ENCODE data around the gene YY1. TPM values are rescaled to one million over a fixed set of nuclear protein-coding genes. Genes with fewer than 3 reads are reported as not detected.
"Not testable (repeated sequence)": the region's sequence is repeated elsewhere in the genome, so short reads cannot be mapped to it uniquely, and the experiment has no call there.

The YY1 gene
- total and polyA plus RNA-seq, 2 experiments from 2014 or later = 88.2 to 128 TPM

- Mint-ChIP-seq H3K27me3 (ENCODE audit: insufficient read depth, low read depth, poor library complexity) (peaks cover 18% of the 10 kb centered on the region), H3K4me1 (peaks cover 46% of the 10 kb centered on the region), H3K36me3 (ENCODE audit: low read depth) (peaks cover 23% of the 10 kb centered on the region; the same call in 2 of the 3 replicates)
- not testable (repeated sequence) for H3K9me2 ChIP-seq (ENCODE audit: insufficient read depth); H2AFZ ChIP-seq; H3K4me3 Mint-ChIP-seq; H3K36me3 ChIP-seq (ENCODE audit: insufficient read depth); H3K79me2 ChIP-seq (replicated peaks; ENCODE audit: insufficient read depth); H3K9me3 Mint-ChIP-seq; H3K27ac Mint-ChIP-seq; H3K4me3 ChIP-seq; H3K4me2 ChIP-seq; DNase-seq (ENCODE audit: low spot score); H3K27me3 ChIP-seq (ENCODE audit: insufficient read depth); ATAC-seq; H3K27ac ChIP-seq (ENCODE audit: low read depth)
- Histone ChIP-seq H3K4me1 (ENCODE audit: insufficient read depth) (peaks cover 13% of the 10 kb centered on the region), H3F3A (replicated peaks; ENCODE audit: low read depth) (peaks cover 22% of the 10 kb centered on the region; the same call in 1 of the 2 replicates), H4K20me1 (replicated peaks; ENCODE audit: insufficient read depth) (peaks cover 16% of the 10 kb centered on the region)
Observed at GRCh38 chr14:100287998-100288295, 49.0 kb downstream of the YY1 start.

DNA sequence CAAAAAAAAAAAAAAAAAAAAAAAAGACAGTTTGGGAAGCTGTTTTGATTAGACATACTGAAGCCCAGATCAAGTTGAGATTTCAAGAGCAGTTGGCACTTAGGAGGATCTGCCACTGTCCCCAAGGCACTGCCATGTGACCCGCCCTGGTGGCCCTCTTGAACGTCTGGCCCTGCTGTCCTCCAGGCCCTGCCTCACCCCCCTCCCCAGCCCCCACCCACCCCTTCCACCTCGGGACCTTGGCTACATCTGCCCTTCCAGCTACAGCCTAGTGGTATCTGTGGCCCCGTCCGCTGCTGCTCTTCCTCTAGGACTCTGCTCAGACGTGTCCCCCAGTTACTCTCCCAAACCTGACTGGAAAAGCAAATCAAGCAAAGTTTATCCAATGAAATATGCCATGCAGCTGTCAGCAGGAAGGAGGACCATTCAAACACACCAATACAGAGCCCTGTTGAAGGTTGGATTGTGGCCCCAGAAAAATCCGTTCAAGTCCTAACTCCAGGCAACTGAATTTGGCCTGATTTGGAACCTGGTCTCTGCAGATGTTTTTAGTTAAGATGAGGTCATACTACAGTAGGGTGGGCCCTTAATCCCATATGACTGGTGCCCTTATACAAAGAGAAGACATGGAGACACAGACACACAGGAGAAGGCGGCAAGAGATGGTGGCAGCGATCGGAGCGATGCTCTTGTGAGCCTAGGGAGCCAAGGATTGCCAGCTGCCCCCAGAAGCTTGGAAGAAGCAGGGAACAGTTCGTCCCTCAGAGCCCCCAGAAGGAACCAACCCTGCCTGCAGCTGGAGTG is 49.6 kb downstream of the YY1 start:
- peak overlapping the region; percentile 66; the same call in 1 of the 2 replicates for H3K27ac Mint-ChIP-seq

More for the DNA sequence above, 49.6 kb downstream of the YY1 start:
- peaks cover 46% of the 10 kb centered on the region for H3K4me1 Mint-ChIP-seq
- H3K4me3 ChIP-seq = no peak overlapping the region
- H3K36me3 ChIP-seq (ENCODE audit: insufficient read depth) = no peaks in the 10 kb centered on the region; the same call in 1 of the 2 replicates
- H3K4me3 Mint-ChIP-seq = no peak overlapping the region
- H3K27me3 ChIP-seq (ENCODE audit: insufficient read depth) = no peaks in the 10 kb centered on the region
- H3K79me2 ChIP-seq (replicated peaks; ENCODE audit: insufficient read depth) = no peaks in the 10 kb centered on the region
- TF ChIP-seq STAT1 (IDR thresholded peaks at IDR 0.05; ENCODE audit: unreplicated experiment) (no peak), ZNF331 (CRISPR knock-in tag; IDR thresholded peaks at IDR 0.05; ENCODE audit: low read depth) (no peak), EZH2phosphoT487 (IDR thresholded peaks at IDR 0.05; ENCODE audit: unreplicated experiment) (no peak), EZH2 (IDR thresholded peaks at IDR 0.05; ENCODE audit: low read depth, unreplicated experiment) (no peak), ZNF462 (CRISPR knock-in tag; IDR thresholded peaks at IDR 0.05) (no peak), JUNB (IDR thresholded peaks at IDR 0.05; ENCODE audit: unreplicated experiment) (no peak), REST (IDR thresholded peaks at IDR 0.05; ENCODE audit: unreplicated experiment) (no peak), ZNF114 (CRISPR knock-in tag; IDR thresholded peaks at IDR 0.05) (no peak), POLR2AphosphoS5 (IDR thresholded peaks at IDR 0.05; ENCODE audit: low read depth) (no peak)
- peaks cover 18% of the 10 kb centered on the region for H3K27me3 Mint-ChIP-seq (ENCODE audit: insufficient read depth, low read depth, poor library complexity)
- peaks cover 20% of the 10 kb centered on the region; the same call in 1 of the 2 replicates for H3F3A ChIP-seq (replicated peaks; ENCODE audit: low read depth)
- no peak overlapping the region for H2AFZ ChIP-seq
- H3K27ac ChIP-seq (ENCODE audit: low read depth) = peak overlapping the region; percentile 45; the same call in 1 of the 2 replicates
- ATAC-seq (no peak), DNase-seq (ENCODE audit: low spot score) (no peak)
- peaks cover 13% of the 10 kb centered on the region for H4K20me1 ChIP-seq (replicated peaks; ENCODE audit: insufficient read depth)
- peaks cover 25% of the 10 kb centered on the region; the same call in 2 of the 3 replicates for H3K36me3 Mint-ChIP-seq (ENCODE audit: low read depth)
- no peak overlapping the region for H3K4me2 ChIP-seq
- H3K9me2 ChIP-seq (ENCODE audit: insufficient read depth) = no peaks in the 10 kb centered on the region
- H3K4me1 ChIP-seq (ENCODE audit: insufficient read depth) = peaks cover 13% of the 10 kb centered on the region
- H3K9me3 Mint-ChIP-seq = no peaks in the 10 kb centered on the region
